Tibial nerve (tissue), 4 donors: Measurements from ENCODE around the gene CHRDL2.

Experiments used
- CTCF ChIP-seq, 5 experiments: fragments of 200-600 bp in 3 of 5; fragments of 450-650 bp in 2 of 5; sonication (generic) in 3 of 5; IDR thresholded peaks; one replicate each; pipeline ENCODE4 v1.5.1; 2016 to 2019; ENCODE audit warnings: antibody characterized with exemption in 5 of 5, mild to moderate bottlenecking in 3 of 5, moderate library complexity in 2 of 5
- EP300 ChIP-seq, 2 donors: sonication (generic); formaldehyde crosslinking; IDR thresholded peaks; one replicate each; pipeline ENCODE4 v1.6.1; 2017; ENCODE audit warnings: antibody characterized with exemption in 2 of 2, mild to moderate bottlenecking in 1 of 2
- POLR2A ChIP-seq, 2 donors: fragments of 450-650 bp; IDR thresholded peaks; one replicate each; pipeline ENCODE4 v1.6.1; 2017; ENCODE audit warnings: antibody characterized with exemption in 2 of 2, mild to moderate bottlenecking in 2 of 2, moderate library complexity in 2 of 2

- TF ChIP-seq EP300 (IDR thresholded peaks at IDR 0.05) = peak in 1 of 2 donors; percentile 65
- peak in 1 of 2 donors; percentile 30 for TF ChIP-seq POLR2A (IDR thresholded peaks at IDR 0.05)
- no peak for TF ChIP-seq CTCF (IDR thresholded peaks at IDR 0.05)
Measured at GRCh38 chr11:74720596-74721478, 10.4 kb downstream of the CHRDL2 start.
